Endothelial cell of umbilical vein (primary cell): ENCODE data around the gene PCLO. TPM values are rescaled to one million over a fixed set of nuclear protein-coding genes. Genes with fewer than 3 reads are reported as not detected.

Source experiments
- BruUV-seq: library from RNA; stranded (reverse); fragments of 400-500 nt; replicated peaks from 2 replicates; lab custom pipeline; 2021; lab: Mats Ljungman, UMichigan
- CTCF ChIA-PET: fragments of 300-600, 350-600 bp; sonication (Branson Sonifier 250); formaldehyde crosslinking; loops from one replicate; lab custom pipeline; 2021; ENCODE audit warnings: antibody characterized with exemption, inconsistent platforms; lab: Charles Lee
- POLR2A ChIA-PET: fragments of 300-600, 350-600 bp; sonication (Branson Sonifier 250); formaldehyde crosslinking; loops from one replicate; lab custom pipeline; 2021; ENCODE audit warnings: antibody characterized with exemption, inconsistent platforms; lab: Charles Lee
- DNase-seq: peaks from one replicate; pipeline ENCODE4 v3.0.0-alpha.2; 2011; ENCODE audit warnings: low read depth, low spot score
- FAIRE-seq: peaks from 2 replicates; lab custom pipeline; 2011; peaks lifted over from hg19 to GRCh38; lab: Jason Lieb, UNC
- H2AFZ ChIP-seq: 2 replicates; pipeline ENCODE4 v1.6.0; 2012; ENCODE audit warnings: low read depth, low read length, control low read depth, inconsistent platforms
- H3K27ac ChIP-seq: 2 replicates; pipeline ENCODE4 v1.5.1; 2011; ENCODE audit warnings: low read depth, mild to moderate bottlenecking, control low read depth, low read length, moderate library complexity; ENCODE audit not compliant: insufficient read depth
- H3K27me3 ChIP-seq, 2 experiments: 2 replicates each; pipeline versions ENCODE4 v1.6.0 to v1.6.1; 2011; ENCODE audit warnings: low read length in 2 of 2, mixed read lengths in 1 of 2; ENCODE audit not compliant: control insufficient read depth in 2 of 2, insufficient read depth in 2 of 2
- H3K36me3 ChIP-seq, 2 experiments: 2 replicates in 1 of 2; 3 replicates in 1 of 2; pipeline ENCODE4 v1.5.1; 2011; ENCODE audit warnings: low read length in 2 of 2, mild to moderate bottlenecking in 1 of 2, moderate library complexity in 1 of 2; ENCODE audit not compliant: control insufficient read depth in 2 of 2, insufficient read depth in 2 of 2; ENCODE audit errors: extremely low read depth in 1 of 2
- H3K4me1 ChIP-seq: 3 replicates; pipeline ENCODE4 v1.5.1; 2011; ENCODE audit warnings: mild to moderate bottlenecking, low read length; ENCODE audit not compliant: control insufficient read depth, insufficient read depth; ENCODE audit errors: extremely low read depth
- H3K4me2 ChIP-seq: 2 replicates; pipeline ENCODE4 v1.6.1; 2011; ENCODE audit warnings: low read length, control low read depth, mixed read lengths; ENCODE audit not compliant: insufficient read depth
- H3K4me3 ChIP-seq, 3 experiments: fragments of 200-600 bp in 1 of 3; sonication (generic), shearing (Covaris generic) in 1 of 3; replicated peaks in 1 of 3; 2 replicates each; pipeline ENCODE4 v1.5.1; 2011 to 2016; ENCODE audit warnings: control low read depth in 3 of 3, low read length in 3 of 3, mild to moderate bottlenecking in 2 of 3, inconsistent platforms in 1 of 3, low read depth in 1 of 3, moderate library complexity in 1 of 3; ENCODE audit not compliant: insufficient read depth in 1 of 3
- H3K79me2 ChIP-seq: 2 replicates; pipeline ENCODE4 v1.6.0; 2012; ENCODE audit warnings: low read length, inconsistent platforms; ENCODE audit not compliant: control insufficient read depth, insufficient read depth
- H3K9ac ChIP-seq: replicated peaks from 2 replicates; pipeline ENCODE3; 2011; ENCODE audit warnings: low read length, control low read depth; ENCODE audit not compliant: insufficient read depth; ENCODE audit errors: extremely low read depth
- H3K9me1 ChIP-seq: replicated peaks from 3 replicates; pipeline ENCODE4 v1.6.0; 2011; ENCODE audit warnings: mild to moderate bottlenecking, low read length; ENCODE audit not compliant: control insufficient read depth, insufficient read depth; ENCODE audit errors: extremely low read depth
- H3K9me3 ChIP-seq: replicated peaks from 2 replicates; pipeline ENCODE4 v1.5.1; 2012; ENCODE audit warnings: low read length, inconsistent platforms; ENCODE audit not compliant: control insufficient read depth, insufficient read depth
- H4K20me1 ChIP-seq: replicated peaks from 2 replicates; pipeline ENCODE3; 2011; ENCODE audit warnings: mild to moderate bottlenecking, low read length; ENCODE audit not compliant: control insufficient read depth, insufficient read depth; ENCODE audit errors: extremely low read depth
- EZH2 ChIP-seq: IDR thresholded peaks from 2 replicates; pipeline ENCODE4 v1.6.1; 2012; ENCODE audit warnings: borderline replicate concordance, low read depth, mild to moderate bottlenecking, moderate library complexity, low read length, inconsistent platforms; ENCODE audit not compliant: severe bottlenecking
- FOS ChIP-seq: IDR thresholded peaks from 2 replicates; pipeline ENCODE4 v1.6.1; 2011; ENCODE audit warnings: mild to moderate bottlenecking, low read length, moderate library complexity, borderline replicate concordance; ENCODE audit not compliant: insufficient read depth
- JUN ChIP-seq: IDR thresholded peaks from 2 replicates; pipeline ENCODE4 v1.6.1; 2011; ENCODE audit warnings: borderline replicate concordance, low read depth; ENCODE audit not compliant: insufficient read length, insufficient read depth
- POLR2A ChIP-seq: IDR thresholded peaks from 2 replicates; pipeline ENCODE4 v1.6.1; 2012; ENCODE audit warnings: low read depth, mild to moderate bottlenecking, control low read depth, low read length
- POLR2AphosphoS5 ChIP-seq: IDR thresholded peaks from 2 replicates; pipeline ENCODE4 v1.6.1; 2012; ENCODE audit warnings: low read depth, mild to moderate bottlenecking, control low read depth, low read length, moderate library complexity; ENCODE audit not compliant: insufficient read depth
- dilution Hi-C: fragments of 300-500 bp; cut with MboI; formaldehyde crosslinking; loops from one replicate; pipeline ENCODE4 v1.15.0; 2019; ENCODE audit warnings: low sequenced_read_pairs; ENCODE audit not compliant: extremely low pct_ligation_motif_present
- intact Hi-C: fragments of 100-400 bp; cut with micrococcal nuclease; formaldehyde crosslinking; loops from one replicate; pipeline ENCODE4 v1.10.0; 2022
- polyA plus RNA-seq, 4 experiments: library from polyadenylated mRNA; depleted of rRNA in 3 of 4; stranded (reverse) in 3 of 4; unstranded in 1 of 4; fragments of >200 nt; gene quantifications; 2 replicates each; pipeline versions ENCODE4 v1.2.1 to v1.2.3, GENCODE V29; 2011 to 2012; ENCODE audit warnings: missing spikeins in 1 of 4
- total RNA-seq: library from RNA; stranded (reverse); gene quantifications from 2 replicates; pipeline ENCODE4 v1.2.3, GENCODE V29; 2021

The PCLO gene
- total and polyA plus RNA-seq, 2 donors (not counting 3 experiments of a cell fraction or from before 2014, with no cell fraction given), result 0.04 to 0.75 TPM

DNA sequence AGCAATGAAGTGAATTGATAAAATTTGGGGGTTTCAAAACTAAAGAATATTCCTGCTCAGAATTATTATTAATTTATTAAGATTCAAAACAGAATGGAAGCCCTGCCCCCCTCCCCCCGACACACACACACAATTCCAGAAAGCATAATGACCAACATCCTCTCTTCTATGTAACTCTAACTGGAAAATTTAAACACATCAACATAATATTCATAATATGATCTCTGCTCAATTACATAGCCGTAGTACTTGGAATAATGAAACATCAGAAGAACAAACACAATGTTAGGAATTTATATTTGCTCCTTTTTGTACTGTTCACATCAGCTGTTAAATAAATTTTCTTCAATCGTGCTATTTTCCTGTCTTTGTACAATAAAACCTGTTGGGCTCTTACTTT lies 20.8 kb downstream of the PCLO start:
- Histone ChIP-seq H3K4me3 (no peak overlapping the region), H3K27me3 (no peaks in the 10 kb centered on the region), H3K4me2 (no peak overlapping the region), H4K20me1 (no peaks in the 10 kb centered on the region), H3K79me2 (no peaks in the 10 kb centered on the region), H3K4me1 (no peaks in the 10 kb centered on the region), H3K36me3 (no peaks in the 10 kb centered on the region), H3K27ac (no peak overlapping the region), H3K9ac (no peak overlapping the region), H3K9me1 (no peaks in the 10 kb centered on the region), H3K9me3 (no peaks in the 10 kb centered on the region), H2AFZ (no peak overlapping the region)
- ChIA-PET CTCF (no interaction called here), POLR2A (interaction anchor here (0.7 kb wide), 1 partner anchor 172 kb away, joined by 3 read pairs; no protein-coding TSS in a partner anchor)
- TF ChIP-seq POLR2AphosphoS5, result no peak
- TF ChIP-seq POLR2A, result no peak
- TF ChIP-seq JUN, result no peak
- no peak for TF ChIP-seq FOS
- TF ChIP-seq EZH2, result no peak
- no TSS peak for BruUV-seq
- FAIRE-seq (no peak), DNase-seq (no peak)
- dilution Hi-C loops, result no loop called here
- intact Hi-C loops, result no loop called here

DNA sequence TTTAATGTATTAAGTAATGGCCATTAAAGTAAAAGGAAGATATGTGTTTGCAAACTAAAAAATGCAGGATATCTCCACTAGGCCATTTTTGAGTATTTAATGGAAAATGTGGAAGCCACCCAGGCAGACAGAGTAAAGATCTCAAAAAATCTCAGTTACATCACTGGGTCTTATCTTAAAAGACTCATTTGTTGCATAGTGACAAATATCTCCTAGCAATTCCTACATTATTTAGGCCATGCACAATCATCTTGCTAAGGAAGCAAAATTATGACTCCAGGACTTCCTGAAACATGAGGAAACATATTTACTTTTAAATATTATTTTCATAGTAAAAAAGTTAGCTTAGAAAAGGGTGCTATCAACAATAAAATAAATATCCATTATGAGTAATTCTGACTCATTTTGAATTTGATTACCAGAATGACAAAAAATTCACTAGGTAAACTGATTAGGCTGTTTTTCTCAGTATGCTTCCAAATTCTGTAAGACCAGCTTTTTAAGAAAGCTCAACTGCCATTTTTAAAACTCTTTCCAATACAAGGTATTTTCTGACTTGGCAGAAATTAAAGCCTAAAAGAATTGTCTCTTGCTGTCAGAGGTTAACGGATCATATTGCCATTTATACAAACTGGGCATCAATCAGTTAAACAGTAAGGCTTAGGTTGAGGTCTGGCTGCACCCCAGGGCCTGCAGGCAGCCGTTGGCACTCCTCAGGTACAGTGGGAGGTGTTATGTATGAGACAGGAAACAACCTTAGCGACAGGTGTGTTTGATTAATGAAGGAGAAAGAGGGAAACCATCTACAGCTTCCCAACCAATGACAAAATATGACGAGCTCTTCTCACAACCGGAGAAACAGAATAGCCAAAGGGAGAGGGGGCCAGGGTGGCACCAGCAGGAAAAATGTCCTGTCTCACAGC lies 31.8 kb downstream of the PCLO start:
- ChIA-PET CTCF (no interaction called here), POLR2A (no interaction called here)
- no peaks in the 10 kb centered on the region for H3K79me2 ChIP-seq
- no peak for TF ChIP-seq JUN
- FAIRE-seq, result no peak
- no peak overlapping the region for H3K27ac ChIP-seq
- no peak overlapping the region for H3K4me2 ChIP-seq
- no peak overlapping the region for H2AFZ ChIP-seq
- dilution Hi-C loops (no loop called here), intact Hi-C loops (no loop called here)
- BruUV-seq, result no TSS peak
- no peak overlapping the region for H3K9ac ChIP-seq
- no peaks in the 10 kb centered on the region for H3K9me3 ChIP-seq
- DNase-seq, result peak; percentile 34
- no peak overlapping the region for H3K4me3 ChIP-seq
- H3K4me1 ChIP-seq, result peaks cover 2% of the 10 kb centered on the region
- H3K36me3 ChIP-seq, result no peaks in the 10 kb centered on the region
- no peaks in the 10 kb centered on the region for H4K20me1 ChIP-seq
- H3K27me3 ChIP-seq, result no peaks in the 10 kb centered on the region
- H3K9me1 ChIP-seq, result no peaks in the 10 kb centered on the region
